GM08714 (cell line): Measurements from ENCODE around the gene UBL3.
A peak's percentile ranks its signal among the peaks of the same experiment; 100 is the strongest.

Experiments used
- H3K4me3 ChIP-seq: fragments of 200-500 bp; sonication (Bioruptor generic); 2 replicates; pipeline ENCODE4 v1.5.1; 2014; ENCODE audit warnings: mild to moderate bottlenecking, low read length, inconsistent platforms
- ZNF274 ChIP-seq: IDR thresholded peaks from 2 replicates; pipeline ENCODE4 v1.6.1; 2012; ENCODE audit warnings: mild to moderate bottlenecking, low read depth, low read length

UBL3 gene

GRCh38 chr13:29846475-29847256 is 3.8 kb downstream of the UBL3 start:
- H3K4me3 ChIP-seq = peak overlapping the region; percentile 81; the same call in 1 of the 2 replicates
- TF ChIP-seq ZNF274 = no peak

GRCh38 chr13:29845440-29846056 is 4.9 kb downstream of the UBL3 start:
- TF ChIP-seq ZNF274 = no peak
- no peak overlapping the region for H3K4me3 ChIP-seq

GRCh38 chr13:29844441-29844840 is 6.0 kb downstream of the UBL3 start:
- H3K4me3 ChIP-seq = no peak overlapping the region
- TF ChIP-seq ZNF274 = no peak

GRCh38 chr13:29840585-29840984 is 9.8 kb downstream of the UBL3 start:
- H3K4me3 ChIP-seq = no peak overlapping the region
- no peak for TF ChIP-seq ZNF274

GRCh38 chr13:29835280-29836061 is 14.9 kb downstream of the UBL3 start:
- TF ChIP-seq ZNF274 = no peak
- H3K4me3 ChIP-seq = no peak overlapping the region

GRCh38 chr13:29832761-29833298 is 17.6 kb downstream of the UBL3 start:
- no peak for TF ChIP-seq ZNF274
- no peak overlapping the region for H3K4me3 ChIP-seq

- H3K4me3 ChIP-seq = no peak overlapping the region
- no peak for TF ChIP-seq ZNF274
These were observed 20.4 kb downstream of the UBL3 start for GRCh38 chr13:29830000-29830399.

- H3K4me3 ChIP-seq = no peak overlapping the region
- no peak for TF ChIP-seq ZNF274
These were observed 31.3 kb downstream of the UBL3 start for GRCh38 chr13:29819143-29819542.

- TF ChIP-seq ZNF274 = no peak
- no peak overlapping the region for H3K4me3 ChIP-seq
These were observed 32.6 kb downstream of the UBL3 start for GRCh38 chr13:29817604-29818378.

- no peak overlapping the region for H3K4me3 ChIP-seq
- TF ChIP-seq ZNF274 = no peak
These were observed 33.7 kb downstream of the UBL3 start for GRCh38 chr13:29816715-29817114.

GRCh38 chr13:29815336-29815735 is 35.1 kb downstream of the UBL3 start:
- H3K4me3 ChIP-seq = no peak overlapping the region
- no peak for TF ChIP-seq ZNF274

- no peak overlapping the region for H3K4me3 ChIP-seq
- no peak for TF ChIP-seq ZNF274
These were observed 39.5 kb downstream of the UBL3 start for GRCh38 chr13:29810898-29811297.

- no peak for TF ChIP-seq ZNF274
These were observed 40.2 kb downstream of the UBL3 start for GRCh38 chr13:29810145-29810742.

More at GRCh38 chr13:29810145-29810742, 40.2 kb downstream of the UBL3 start:
- no peak overlapping the region for H3K4me3 ChIP-seq
